PC-9 (cell line): ENCODE data around the gene VAMP4.

ENCODE experiments used
- CTCF ChIP-seq: fragments of 200-600 bp; sonication (generic); conservative IDR thresholded peaks from 2 replicates; pipeline ENCODE4 v1.6.1; 2017; ENCODE audit warnings: mixed run types, antibody characterized with exemption, mild to moderate bottlenecking, moderate library complexity
- EZH2 ChIP-seq: fragments of 200-600 bp; sonication (generic); IDR thresholded peaks from 2 replicates; pipeline ENCODE4 v1.8.0; 2017; ENCODE audit warnings: antibody characterized with exemption, low read depth

GRCh38 chr1:171670739-171671138 lies 71.1 kb downstream of the VAMP4 start:
- TF ChIP-seq EZH2 (no peak), CTCF (no peak)
